GM12872 (cell line): ENCODE measurements around the gene OR5AU1.
A peak's percentile ranks its signal among the peaks of the same experiment; 100 is the strongest.

Source experiments
- TF ChIP-seq, protein P1 (sequence below): IDR thresholded peaks from 3 replicates; pipeline ENCODE4 v1.5.1; 2011; ENCODE audit warnings: low read depth, mild to moderate bottlenecking, low read length, moderate library complexity; ENCODE audit not compliant: insufficient read depth

The OR5AU1 gene

DNA sequence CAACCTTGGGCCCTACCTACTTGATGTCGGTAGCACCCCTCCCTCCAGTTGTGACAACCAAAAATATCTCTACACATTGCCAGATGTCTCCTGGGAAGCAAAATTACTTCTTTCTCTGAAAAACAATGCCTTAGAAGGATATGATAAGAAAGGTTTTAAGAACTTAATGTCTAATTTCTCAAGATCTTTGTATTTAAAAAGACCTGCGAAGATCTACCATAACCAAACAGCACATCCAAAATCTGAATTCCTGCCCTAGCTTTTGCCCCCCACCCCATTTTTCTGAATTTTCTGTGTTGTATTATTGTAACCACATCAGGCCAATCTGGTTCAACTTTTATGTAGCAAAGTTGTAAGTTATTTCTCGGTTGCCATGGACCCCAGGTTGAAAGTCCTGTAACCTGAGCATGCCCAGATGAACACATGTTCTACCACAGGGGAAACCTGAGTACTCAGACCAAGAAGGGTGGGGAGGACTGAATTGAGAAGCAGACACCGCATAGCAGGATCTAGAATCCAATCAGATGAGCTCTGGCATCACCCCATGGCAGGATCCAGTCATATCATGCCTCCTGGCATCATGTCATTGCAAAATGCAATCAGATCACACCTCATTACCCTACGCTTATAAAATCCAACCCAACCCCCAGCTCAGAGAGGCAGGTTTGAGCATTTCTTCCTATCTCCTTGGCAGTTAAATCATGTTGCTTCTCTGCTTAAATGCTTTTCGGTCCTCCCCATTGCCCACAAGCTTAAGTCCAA is 46.3 kb downstream of the OR5AU1 start:
- TF ChIP-seq, protein P1, sequence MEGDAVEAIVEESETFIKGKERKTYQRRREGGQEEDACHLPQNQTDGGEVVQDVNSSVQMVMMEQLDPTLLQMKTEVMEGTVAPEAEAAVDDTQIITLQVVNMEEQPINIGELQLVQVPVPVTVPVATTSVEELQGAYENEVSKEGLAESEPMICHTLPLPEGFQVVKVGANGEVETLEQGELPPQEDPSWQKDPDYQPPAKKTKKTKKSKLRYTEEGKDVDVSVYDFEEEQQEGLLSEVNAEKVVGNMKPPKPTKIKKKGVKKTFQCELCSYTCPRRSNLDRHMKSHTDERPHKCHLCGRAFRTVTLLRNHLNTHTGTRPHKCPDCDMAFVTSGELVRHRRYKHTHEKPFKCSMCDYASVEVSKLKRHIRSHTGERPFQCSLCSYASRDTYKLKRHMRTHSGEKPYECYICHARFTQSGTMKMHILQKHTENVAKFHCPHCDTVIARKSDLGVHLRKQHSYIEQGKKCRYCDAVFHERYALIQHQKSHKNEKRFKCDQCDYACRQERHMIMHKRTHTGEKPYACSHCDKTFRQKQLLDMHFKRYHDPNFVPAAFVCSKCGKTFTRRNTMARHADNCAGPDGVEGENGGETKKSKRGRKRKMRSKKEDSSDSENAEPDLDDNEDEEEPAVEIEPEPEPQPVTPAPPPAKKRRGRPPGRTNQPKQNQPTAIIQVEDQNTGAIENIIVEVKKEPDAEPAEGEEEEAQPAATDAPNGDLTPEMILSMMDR: no peak

DNA sequence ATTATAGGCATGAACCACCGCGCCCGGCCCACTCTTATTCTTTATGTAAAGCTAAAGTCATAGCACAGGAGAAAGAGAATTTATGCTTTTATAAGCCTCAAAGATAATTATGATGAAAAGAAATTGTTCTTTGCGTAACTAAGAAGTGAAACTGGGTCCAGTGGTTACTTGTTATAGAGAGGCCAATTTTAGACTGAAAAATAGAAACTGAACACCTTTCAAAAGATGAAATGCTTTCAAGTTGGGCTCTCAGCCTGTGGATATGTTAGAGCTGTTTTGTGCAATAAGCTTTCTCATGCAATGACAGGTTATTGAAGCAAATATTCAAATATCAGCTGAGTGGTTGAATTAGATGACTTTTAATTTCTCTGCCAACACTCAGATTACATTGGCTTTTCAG is 47.1 kb downstream of the OR5AU1 start:
- TF ChIP-seq, protein P1: no peak

DNA sequence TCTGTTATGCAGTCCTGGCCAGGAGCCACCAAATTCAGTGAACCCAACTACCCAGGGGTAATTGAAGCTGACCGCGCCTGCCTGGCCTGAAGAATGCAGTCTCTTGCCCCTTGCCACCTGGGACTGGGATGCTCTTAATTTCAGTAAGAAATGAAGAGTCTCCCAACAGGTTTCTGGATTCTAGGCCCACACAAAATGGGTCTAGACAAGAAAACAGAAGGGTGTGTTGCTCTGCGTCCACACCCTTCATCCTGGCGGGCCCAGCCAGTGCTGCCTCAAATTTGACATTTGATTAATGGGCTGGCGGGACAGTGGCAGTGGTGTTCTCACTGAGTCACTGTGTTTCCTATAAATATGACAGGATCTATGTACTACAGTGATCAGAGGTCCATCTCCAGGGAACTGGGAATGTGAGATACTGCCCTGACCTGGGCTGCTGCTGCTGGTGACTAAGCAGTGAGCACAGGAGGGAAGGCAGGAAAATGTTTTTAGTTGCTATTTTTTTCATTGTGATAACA is 48.5 kb downstream of the OR5AU1 start:
- TF ChIP-seq, protein P1: no peak

DNA sequence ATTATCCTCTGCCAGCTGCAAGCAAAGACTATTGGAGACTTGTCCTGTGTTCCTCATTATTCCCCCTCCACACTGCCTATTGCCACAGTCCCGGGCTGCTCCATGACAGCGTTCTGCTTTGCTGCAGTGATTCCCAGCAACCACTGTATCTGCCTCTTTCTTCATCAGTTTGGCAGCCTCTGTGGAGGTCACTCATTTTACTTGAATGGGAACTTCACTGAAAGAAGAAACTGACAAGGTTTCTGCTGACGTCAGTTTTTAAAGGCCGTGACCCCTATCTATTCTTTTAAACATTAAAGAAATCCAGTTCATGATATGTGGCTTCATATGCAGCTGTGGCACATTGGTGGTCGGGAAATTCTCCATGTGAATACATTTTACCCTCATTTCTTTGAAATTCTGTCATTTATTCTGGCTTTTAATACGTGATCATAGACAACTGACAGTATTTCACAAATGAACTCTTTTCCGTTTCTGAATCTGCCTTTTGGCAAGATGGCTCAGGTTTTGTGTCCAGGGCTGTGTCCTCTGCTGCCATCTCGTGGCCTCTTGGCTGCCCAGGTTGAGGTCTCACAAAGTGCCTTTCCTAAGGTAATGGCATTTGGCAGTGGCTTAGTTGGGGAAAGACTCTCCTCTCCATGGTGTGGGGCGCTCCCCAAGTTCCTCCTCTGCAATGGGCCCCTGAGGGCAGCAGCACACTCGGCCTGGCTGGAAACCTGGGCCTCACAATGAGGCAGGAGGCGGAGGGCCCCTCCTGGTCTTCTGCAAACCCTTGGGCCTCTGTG is 49.2 kb downstream of the OR5AU1 start:
- TF ChIP-seq, protein P1: peak; percentile 93

DNA sequence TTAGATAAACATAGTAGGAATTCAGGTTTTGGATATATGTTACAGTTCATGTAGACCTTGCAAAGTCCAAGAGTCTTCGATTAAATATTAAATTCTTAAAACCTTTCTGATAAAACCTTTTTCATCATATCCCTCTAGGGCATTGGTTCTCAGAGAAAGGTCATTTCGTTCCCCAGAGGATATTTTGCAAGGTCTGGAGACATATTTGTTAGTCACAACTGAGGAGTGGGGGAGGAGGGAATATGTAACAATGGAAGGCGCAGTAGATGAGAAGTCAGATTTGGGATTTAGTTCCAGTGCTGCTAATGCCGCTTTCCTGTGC is 49.7 kb downstream of the OR5AU1 start:
- TF ChIP-seq, protein P1: no peak

DNA sequence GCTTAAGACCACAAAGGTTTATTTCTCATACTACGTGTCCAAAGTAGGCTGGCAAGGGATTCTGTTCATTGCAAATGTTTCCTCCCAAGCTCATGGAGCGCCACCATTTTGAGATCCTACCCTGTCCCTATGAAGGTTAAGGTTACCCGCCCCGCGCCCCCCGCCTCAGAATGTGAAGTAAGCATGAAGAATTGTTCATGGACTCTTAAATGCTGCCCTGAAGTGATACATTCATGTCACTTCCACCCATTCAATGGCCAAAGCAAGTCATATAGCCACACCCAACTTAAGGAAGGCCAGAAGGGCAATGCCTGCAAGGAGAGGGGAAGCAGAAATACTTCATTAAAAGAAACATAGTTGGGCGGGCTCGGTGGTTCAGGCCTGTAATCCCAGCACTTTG is 50.8 kb downstream of the OR5AU1 start:
- TF ChIP-seq, protein P1: no peak
